Natural killer cell (primary cell): ENCODE data around the gene ADAMTS5. TPM values are rescaled to one million over a fixed set of nuclear protein-coding genes. Genes with fewer than 3 reads are reported as not detected.

Source experiments
- ATAC-seq, 3 donors: fragments of 150-1000 bp in 2 of 3; fragments of 200-7000 bp in 1 of 3; cut with Tn5 transposase; 1 replicate in 1 of 3; 2 replicates in 2 of 3; pipeline ENCODE4 v1.10.0; 2021; ENCODE audit warnings: mild to moderate bottlenecking in 2 of 3, moderate library complexity in 2 of 3
- DNase-seq, 2 donors: peaks; one replicate each; pipeline versions ENCODE4 v3.0.0 to v3.0.0-alpha.2; 2013 to 2021; ENCODE audit warnings: mixed read lengths in 1 of 2
- H3K27ac ChIP-seq: one replicate; pipeline ENCODE4 v1.5.1; 2013; ENCODE audit warnings: mild to moderate bottlenecking, low read length
- H3K27me3 ChIP-seq: one replicate; pipeline ENCODE4 v1.6.1; 2013; ENCODE audit warnings: low read length; ENCODE audit not compliant: control insufficient read depth, insufficient read depth
- H3K36me3 ChIP-seq: one replicate; pipeline ENCODE4 v1.6.1; 2013; ENCODE audit warnings: low read length; ENCODE audit not compliant: control insufficient read depth, insufficient read depth
- H3K4me1 ChIP-seq: one replicate; pipeline ENCODE4 v1.6.1; 2013; ENCODE audit warnings: low read length; ENCODE audit not compliant: control insufficient read depth, insufficient read depth
- H3K4me3 ChIP-seq: one replicate; pipeline ENCODE4 v1.5.1; 2013; ENCODE audit warnings: low read length
- H3K9me3 ChIP-seq: one replicate; pipeline ENCODE4 v1.6.1; 2013; ENCODE audit warnings: low read length; ENCODE audit not compliant: control insufficient read depth, insufficient read depth
- H3K27ac Mint-ChIP-seq, 2 donors: one replicate each; pipeline ENCODE4 v1.8.0; 2022; ENCODE audit warnings: mild to moderate bottlenecking in 2 of 2, mixed read lengths in 2 of 2, moderate library complexity in 1 of 2
- H3K27me3 Mint-ChIP-seq, 2 donors: one replicate each; pipeline ENCODE4 v1.8.0; 2022; ENCODE audit warnings: low read depth in 2 of 2, mixed read lengths in 2 of 2
- H3K36me3 Mint-ChIP-seq: one replicate; pipeline ENCODE4 v1.8.0; 2022; ENCODE audit warnings: mixed read lengths
- H3K4me1 Mint-ChIP-seq, 2 donors: one replicate each; pipeline ENCODE4 v1.8.0; 2022; ENCODE audit warnings: mixed read lengths in 2 of 2
- H3K4me3 Mint-ChIP-seq: one replicate; pipeline ENCODE4 v1.8.0; 2022; ENCODE audit warnings: mild to moderate bottlenecking, moderate library complexity, mixed read lengths
- H3K9me3 Mint-ChIP-seq, 2 donors: one replicate each; pipeline ENCODE4 v1.8.0; 2022; ENCODE audit warnings: mixed read lengths in 2 of 2
- WGBS: methylation state at CpG from one replicate; pipeline ENCODE4 v1.1.7; 2013; ENCODE audit warnings: missing lambda C conversion rate; ENCODE audit not compliant: insufficient coverage; 5-methylcytosine and 5-hydroxymethylcytosine counted together
- intact Hi-C: fragments of 100-400 bp; cut with micrococcal nuclease; formaldehyde crosslinking; loops from one replicate; pipeline ENCODE4 v1.14.2; 2022
- total RNA-seq, 4 donors: library from RNA; stranded (reverse); fragments of 120-200 nt in 1 of 4; gene quantifications; one replicate each; pipeline versions ENCODE4 v1.2.3 to v1.2.4, GENCODE V29; 2013 to 2022
- TF ChIP-seq, protein P1 (sequence below): fragments of 200-600 bp; IDR thresholded peaks from one replicate; pipeline ENCODE4 v1.8.0; 2022; ENCODE audit warnings: antibody characterized with exemption

ADAMTS5 gene
- total RNA-seq, 3 donors from 2014 or later (not counting 1 experiment from before 2014, with no cell fraction given): 0.08 TPM; not detected in 2

DNA sequence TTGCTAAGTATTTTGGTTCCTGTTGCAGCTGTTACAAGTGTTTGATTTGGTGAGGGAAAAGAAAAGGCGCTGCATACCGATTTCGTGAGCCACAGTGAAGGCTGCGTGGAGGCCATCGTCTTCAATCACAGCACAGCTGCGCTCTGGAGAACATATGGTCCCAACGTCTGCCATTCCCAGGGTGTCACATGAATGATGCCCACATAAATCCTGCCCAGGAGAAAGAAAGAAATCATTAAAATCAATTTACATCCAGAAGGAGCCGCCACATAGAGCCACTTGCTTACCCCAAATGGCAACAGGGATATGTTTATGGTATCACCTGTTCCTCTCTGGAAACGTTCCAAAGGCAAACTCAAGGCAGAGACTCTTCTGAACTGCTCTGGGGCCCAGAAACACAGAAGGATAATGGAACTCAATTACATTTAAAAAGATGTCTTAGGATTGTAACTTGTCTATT is 12.2 kb downstream of the ADAMTS5 start:
- Histone ChIP-seq H3K36me3 (no peaks in the 10 kb centered on the region), H3K27ac (no peak overlapping the region), H3K9me3 (no peaks in the 10 kb centered on the region), H3K4me1 (no peaks in the 10 kb centered on the region), H3K4me3 (no peak overlapping the region), H3K27me3 (no peaks in the 10 kb centered on the region)
- Mint-ChIP-seq H3K4me3 (no peak overlapping the region), H3K27ac (no peak overlapping the region), H3K27me3 (peaks cover 5 to 15% of the 10 kb centered on the region in 2 donors), H3K36me3 (no peaks in the 10 kb centered on the region), H3K9me3 (peaks cover 0 to 3% of the 10 kb centered on the region in 2 donors), H3K4me1 (no peaks in the 10 kb centered on the region)
- DNase-seq: no peak
- ATAC-seq: no peak
- intact Hi-C loops: no loop called here
- WGBS: 85% methylated on average over 9 of the region's 9 CpGs
- TF ChIP-seq, protein P1, sequence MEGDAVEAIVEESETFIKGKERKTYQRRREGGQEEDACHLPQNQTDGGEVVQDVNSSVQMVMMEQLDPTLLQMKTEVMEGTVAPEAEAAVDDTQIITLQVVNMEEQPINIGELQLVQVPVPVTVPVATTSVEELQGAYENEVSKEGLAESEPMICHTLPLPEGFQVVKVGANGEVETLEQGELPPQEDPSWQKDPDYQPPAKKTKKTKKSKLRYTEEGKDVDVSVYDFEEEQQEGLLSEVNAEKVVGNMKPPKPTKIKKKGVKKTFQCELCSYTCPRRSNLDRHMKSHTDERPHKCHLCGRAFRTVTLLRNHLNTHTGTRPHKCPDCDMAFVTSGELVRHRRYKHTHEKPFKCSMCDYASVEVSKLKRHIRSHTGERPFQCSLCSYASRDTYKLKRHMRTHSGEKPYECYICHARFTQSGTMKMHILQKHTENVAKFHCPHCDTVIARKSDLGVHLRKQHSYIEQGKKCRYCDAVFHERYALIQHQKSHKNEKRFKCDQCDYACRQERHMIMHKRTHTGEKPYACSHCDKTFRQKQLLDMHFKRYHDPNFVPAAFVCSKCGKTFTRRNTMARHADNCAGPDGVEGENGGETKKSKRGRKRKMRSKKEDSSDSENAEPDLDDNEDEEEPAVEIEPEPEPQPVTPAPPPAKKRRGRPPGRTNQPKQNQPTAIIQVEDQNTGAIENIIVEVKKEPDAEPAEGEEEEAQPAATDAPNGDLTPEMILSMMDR: no peak

DNA sequence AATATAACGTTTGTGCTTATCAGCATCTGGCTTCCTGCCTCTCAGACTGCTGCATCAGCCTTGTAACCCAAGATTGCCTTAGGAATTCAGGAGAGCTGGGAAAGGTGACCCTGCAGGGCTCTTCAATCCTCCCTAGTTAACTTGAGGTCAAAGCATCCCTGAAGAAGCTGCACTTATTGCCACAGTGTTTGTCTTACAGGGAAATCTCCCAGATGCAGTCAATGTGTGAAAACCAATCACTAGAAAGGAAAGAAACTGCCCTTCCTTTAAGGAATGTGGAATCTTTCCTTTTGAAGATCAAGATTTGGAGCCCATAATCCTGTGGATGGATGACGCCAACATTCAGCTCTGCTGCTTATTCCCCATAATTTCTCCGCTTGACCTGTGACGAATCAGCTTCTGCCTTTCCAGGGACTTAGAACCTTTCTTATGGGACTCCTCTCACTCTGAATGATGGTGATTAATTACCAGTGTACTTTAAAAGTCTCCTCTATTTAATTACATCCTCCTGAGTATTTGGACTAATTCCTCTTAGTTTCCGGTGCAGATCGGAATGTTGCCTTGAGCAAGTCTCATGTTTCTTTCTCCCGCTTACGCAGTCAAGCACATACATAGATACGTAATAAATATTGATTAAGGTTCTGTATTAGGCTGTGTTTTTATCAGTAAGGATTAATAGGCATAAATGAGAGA is 14.4 kb downstream of the ADAMTS5 start:
- Histone ChIP-seq H3K27ac (no peak overlapping the region), H3K4me1 (no peaks in the 10 kb centered on the region), H3K4me3 (no peak overlapping the region), H3K27me3 (no peaks in the 10 kb centered on the region), H3K36me3 (no peaks in the 10 kb centered on the region), H3K9me3 (no peaks in the 10 kb centered on the region)
- H3K4me3 Mint-ChIP-seq: no peak overlapping the region
- no peak for DNase-seq
- intact Hi-C loops: no loop called here
- no peaks in the 10 kb centered on the region for H3K4me1 Mint-ChIP-seq
- H3K36me3 Mint-ChIP-seq: no peaks in the 10 kb centered on the region
- H3K27me3 Mint-ChIP-seq: peaks cover 2 to 15% of the 10 kb centered on the region in 2 donors
- H3K27ac Mint-ChIP-seq: no peak overlapping the region
- TF ChIP-seq, protein P1: no peak
- peaks cover 0 to 3% of the 10 kb centered on the region in 2 donors for H3K9me3 Mint-ChIP-seq
- WGBS: 69% methylated on average over 7 of the region's 9 CpGs
- ATAC-seq: no peak

DNA sequence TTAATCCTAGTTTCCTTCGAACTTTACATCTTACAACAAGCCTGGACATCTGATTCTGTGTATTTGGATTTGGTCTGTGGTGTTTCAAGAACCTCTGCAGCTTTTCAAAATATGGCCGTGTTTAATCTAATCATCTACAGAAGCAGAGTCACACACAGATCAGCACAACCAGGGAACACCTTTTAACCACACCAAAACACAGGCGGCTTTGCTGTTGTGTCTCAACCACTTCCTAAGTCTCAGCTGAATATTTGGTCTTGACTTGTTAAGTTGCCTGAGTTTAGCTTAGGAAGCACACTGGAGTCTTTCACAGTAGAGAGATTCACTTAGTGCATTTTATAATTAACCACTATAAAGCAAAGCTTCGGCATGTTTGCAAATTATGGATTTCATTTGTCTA is 17.1 kb downstream of the ADAMTS5 start:
- H3K4me3 ChIP-seq: no peak overlapping the region
- DNase-seq (no peak), ATAC-seq (no peak)
- H3K27ac Mint-ChIP-seq: no peak overlapping the region
- intact Hi-C loops: no loop called here
- H3K27me3 Mint-ChIP-seq: peaks cover 5% of the 10 kb centered on the region in 2 donors
- WGBS: 55% methylated on average over 2 of the region's 4 CpGs
- no peaks in the 10 kb centered on the region for H3K4me1 ChIP-seq
- no peaks in the 10 kb centered on the region for H3K9me3 ChIP-seq
- H3K4me1 Mint-ChIP-seq: no peaks in the 10 kb centered on the region
- no peaks in the 10 kb centered on the region for H3K27me3 ChIP-seq
- H3K36me3 ChIP-seq: no peaks in the 10 kb centered on the region
- TF ChIP-seq, protein P1: no peak
- H3K9me3 Mint-ChIP-seq: peaks cover 0 to 3% of the 10 kb centered on the region in 2 donors
- no peaks in the 10 kb centered on the region for H3K36me3 Mint-ChIP-seq
- no peak overlapping the region for H3K4me3 Mint-ChIP-seq
- H3K27ac ChIP-seq: no peak overlapping the region

DNA sequence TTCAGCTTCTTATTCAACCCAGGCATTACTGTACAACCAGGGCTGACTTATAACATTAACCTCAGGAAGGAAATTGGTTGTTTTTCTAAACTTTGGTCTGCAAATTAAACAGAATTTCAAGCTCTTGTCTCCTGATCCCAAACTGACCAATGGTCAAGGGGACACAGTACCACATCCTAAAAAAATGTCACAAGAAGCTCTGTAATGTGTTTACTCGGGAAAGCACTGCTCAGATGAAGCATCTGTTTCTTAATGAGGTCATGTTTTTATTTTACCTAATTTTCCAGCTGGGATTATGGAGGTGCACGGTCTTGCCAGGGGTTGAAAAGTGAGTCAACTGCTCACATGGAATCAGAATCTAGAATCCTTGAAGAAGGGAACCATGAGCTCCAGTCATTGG is 18.7 kb downstream of the ADAMTS5 start:
- no peak overlapping the region for H3K4me3 ChIP-seq
- 53% methylated on average over 2 of the region's 2 CpGs for WGBS
- H3K36me3 ChIP-seq: no peaks in the 10 kb centered on the region
- intact Hi-C loops: no loop called here
- no peaks in the 10 kb centered on the region for H3K27me3 ChIP-seq
- Mint-ChIP-seq H3K4me1 (no peaks in the 10 kb centered on the region), H3K36me3 (no peaks in the 10 kb centered on the region), H3K4me3 (no peak overlapping the region), H3K27ac (no peak overlapping the region), H3K9me3 (peaks cover 0 to 3% of the 10 kb centered on the region in 2 donors), H3K27me3 (peaks cover 5% of the 10 kb centered on the region in 2 donors)
- H3K27ac ChIP-seq: no peak overlapping the region
- no peaks in the 10 kb centered on the region for H3K9me3 ChIP-seq
- TF ChIP-seq, protein P1: no peak
- H3K4me1 ChIP-seq: no peaks in the 10 kb centered on the region
- DNase-seq: no peak
- ATAC-seq: no peak
